ENCODE results near the gene DOHH.
A peak's percentile ranks its signal among the peaks of the same experiment; 100 is the strongest.

Gene DOHH

DNA sequence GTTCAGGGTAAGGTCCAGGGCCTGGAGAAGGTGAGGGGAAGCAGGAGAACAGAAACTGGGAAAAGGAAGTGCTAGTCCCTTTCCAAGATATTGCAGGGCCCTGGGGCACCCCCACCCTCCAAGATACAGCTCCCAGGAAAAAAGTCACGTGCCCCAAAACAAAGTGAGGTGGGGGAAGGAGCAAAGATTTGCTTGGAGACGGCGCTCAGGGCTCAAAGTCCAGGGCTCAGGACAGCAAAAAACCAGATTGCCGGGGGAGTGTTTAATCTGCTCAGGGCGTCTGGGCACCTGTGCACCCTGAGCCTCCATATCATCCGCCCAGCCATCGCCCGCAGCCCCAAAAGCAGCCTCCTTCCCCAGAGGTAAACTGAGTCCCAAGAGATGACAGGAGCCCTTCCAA is 26.5 kb downstream of the DOHH start:
- no peaks in the 10 kb centered on the region for H3K9me3 ChIP-seq (ENCODE audit: severe bottlenecking)
- peaks cover 10% of the 10 kb centered on the region for H3K27me3 ChIP-seq (ENCODE audit: insufficient read depth, low read depth, severe bottlenecking)
- TF ChIP-seq, protein P1, sequence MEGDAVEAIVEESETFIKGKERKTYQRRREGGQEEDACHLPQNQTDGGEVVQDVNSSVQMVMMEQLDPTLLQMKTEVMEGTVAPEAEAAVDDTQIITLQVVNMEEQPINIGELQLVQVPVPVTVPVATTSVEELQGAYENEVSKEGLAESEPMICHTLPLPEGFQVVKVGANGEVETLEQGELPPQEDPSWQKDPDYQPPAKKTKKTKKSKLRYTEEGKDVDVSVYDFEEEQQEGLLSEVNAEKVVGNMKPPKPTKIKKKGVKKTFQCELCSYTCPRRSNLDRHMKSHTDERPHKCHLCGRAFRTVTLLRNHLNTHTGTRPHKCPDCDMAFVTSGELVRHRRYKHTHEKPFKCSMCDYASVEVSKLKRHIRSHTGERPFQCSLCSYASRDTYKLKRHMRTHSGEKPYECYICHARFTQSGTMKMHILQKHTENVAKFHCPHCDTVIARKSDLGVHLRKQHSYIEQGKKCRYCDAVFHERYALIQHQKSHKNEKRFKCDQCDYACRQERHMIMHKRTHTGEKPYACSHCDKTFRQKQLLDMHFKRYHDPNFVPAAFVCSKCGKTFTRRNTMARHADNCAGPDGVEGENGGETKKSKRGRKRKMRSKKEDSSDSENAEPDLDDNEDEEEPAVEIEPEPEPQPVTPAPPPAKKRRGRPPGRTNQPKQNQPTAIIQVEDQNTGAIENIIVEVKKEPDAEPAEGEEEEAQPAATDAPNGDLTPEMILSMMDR (IDR thresholded peaks at IDR 0.05; ENCODE audit: low read depth, low read length), result no peak
- peak; percentile 37 for DNase-seq
- no peaks in the 10 kb centered on the region for H3K36me3 ChIP-seq
- no peak overlapping the region for H3K27ac ChIP-seq
- no peak overlapping the region for H3K4me3 ChIP-seq (ENCODE audit: low read depth, low read length)

DNA sequence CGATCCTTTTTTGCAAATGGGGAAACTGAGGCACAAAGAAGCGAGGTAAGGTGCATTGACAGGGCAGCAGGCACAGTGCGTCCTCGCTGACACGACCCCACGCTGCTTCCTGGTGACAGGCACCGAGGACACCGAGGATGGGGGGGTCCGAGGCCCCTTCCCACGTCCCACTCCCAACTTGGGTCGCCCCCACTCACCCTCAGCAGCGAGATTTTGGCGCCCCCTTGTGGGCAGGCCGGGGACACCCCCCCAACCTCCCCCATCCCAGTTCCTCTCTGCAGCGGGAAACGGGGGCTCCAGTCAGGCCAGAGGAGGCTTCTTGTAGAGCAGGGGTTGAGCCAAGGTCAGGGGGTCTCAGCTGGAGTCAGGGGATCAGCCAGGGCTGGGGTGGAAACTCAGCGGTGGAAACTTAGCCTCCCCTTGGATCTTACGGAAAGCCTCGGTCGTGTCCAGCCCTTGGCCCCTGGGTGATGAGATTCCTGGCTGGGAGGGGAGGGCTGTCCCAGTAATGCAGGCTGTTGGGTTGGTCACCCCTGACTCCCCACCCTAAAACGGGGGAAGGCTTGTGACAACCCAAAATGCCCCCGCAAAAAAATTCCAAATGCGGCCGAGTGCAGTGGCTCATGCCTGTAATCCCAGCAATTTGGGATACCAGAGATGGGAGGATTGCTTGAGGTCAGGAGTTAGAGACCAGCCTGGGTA is 28.4 kb downstream of the DOHH start:
- H3K4me3 ChIP-seq (ENCODE audit: low read depth, low read length), result no peak overlapping the region
- peaks cover 10% of the 10 kb centered on the region for H3K27me3 ChIP-seq (ENCODE audit: insufficient read depth, low read depth, severe bottlenecking)
- no peaks in the 10 kb centered on the region for H3K9me3 ChIP-seq (ENCODE audit: severe bottlenecking)
- H3K36me3 ChIP-seq, result no peaks in the 10 kb centered on the region
- TF ChIP-seq, protein P1 (IDR thresholded peaks at IDR 0.05; ENCODE audit: low read depth, low read length), result peak; percentile 93
- H3K27ac ChIP-seq, result no peak overlapping the region
- peak; percentile 59 for DNase-seq

DNA sequence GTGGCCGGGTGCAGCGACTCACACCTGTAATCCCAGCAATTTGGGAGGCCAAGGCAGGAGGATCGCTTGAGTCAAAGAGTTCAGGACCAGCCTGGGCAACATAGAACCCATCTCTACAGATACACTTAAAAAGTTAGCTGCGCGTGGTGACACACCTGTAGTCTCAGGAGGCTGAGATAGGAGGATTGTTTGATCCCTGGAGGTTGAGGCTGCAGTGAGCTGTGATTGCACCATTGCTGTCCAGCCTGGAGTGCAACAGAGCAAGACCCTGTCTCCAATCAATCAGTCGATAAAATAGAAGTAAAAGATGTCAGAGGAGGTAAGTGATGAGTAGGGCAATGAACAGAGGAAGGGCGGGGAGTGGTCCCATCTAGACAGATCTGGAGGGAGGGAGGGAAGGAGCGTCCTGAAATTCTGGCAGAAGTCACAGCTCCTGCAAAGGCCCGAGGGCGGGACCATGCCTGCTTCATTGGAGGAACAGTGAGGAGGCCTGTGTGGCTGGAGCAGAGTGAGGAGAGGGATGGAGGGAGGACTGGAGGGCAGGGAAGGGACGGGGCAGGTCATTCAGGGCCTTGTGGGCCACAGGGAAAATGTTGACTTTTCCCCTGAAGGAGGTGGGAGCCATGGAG is 29.9 kb downstream of the DOHH start:
- no peak overlapping the region for H3K4me3 ChIP-seq (ENCODE audit: low read depth, low read length)
- no peak overlapping the region for H3K27ac ChIP-seq
- no peaks in the 10 kb centered on the region for H3K9me3 ChIP-seq (ENCODE audit: severe bottlenecking)
- peaks cover 10% of the 10 kb centered on the region for H3K27me3 ChIP-seq (ENCODE audit: insufficient read depth, low read depth, severe bottlenecking)
- no peak for DNase-seq
- H3K36me3 ChIP-seq, result no peaks in the 10 kb centered on the region
- TF ChIP-seq, protein P1 (IDR thresholded peaks at IDR 0.05; ENCODE audit: low read depth, low read length), result no peak

DNA sequence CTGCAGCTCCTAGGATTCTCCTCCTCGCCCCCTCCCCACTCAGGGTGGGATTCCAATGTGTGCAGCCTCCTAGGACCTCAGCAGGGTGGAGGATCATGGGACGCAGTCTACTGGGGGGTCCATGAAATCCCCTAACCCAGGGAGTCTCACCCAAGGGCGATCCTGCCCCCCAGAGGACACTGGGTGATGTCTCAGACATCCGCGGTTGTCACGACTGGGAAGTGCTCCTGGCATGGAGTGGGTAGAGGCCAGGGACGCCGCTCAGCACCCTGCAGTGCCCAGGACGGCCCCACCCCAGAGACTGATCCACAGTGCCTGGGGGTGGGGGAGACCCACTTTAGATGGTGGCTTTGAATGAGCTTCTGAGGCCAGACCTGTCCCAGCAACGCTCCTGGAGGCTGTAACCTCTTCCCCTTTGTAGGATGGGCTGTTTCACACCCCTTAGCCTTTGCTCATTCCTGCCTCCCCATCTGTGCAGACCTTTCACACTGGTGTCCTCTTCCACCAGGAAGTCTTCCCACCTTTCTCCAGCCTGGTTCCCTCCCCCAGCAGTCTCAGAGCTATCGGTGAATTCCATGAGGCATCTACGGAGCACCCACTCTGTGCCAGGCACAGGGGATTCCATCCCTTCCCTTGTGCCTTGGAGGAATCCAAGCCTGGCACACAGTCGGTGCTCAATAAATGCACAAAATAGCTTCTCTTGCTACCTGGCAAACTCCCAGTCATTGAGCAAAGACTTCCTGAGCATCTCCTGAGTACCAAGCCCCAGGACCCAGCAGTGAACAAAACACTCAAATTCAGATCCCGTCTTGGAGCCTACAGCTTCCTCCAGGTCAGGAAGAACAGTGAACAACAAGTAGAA is 30.6 kb downstream of the DOHH start:
- TF ChIP-seq, protein P1 (IDR thresholded peaks at IDR 0.05; ENCODE audit: low read depth, low read length), result peak; percentile 41
- Histone ChIP-seq H3K36me3 (no peaks in the 10 kb centered on the region), H3K9me3 (ENCODE audit: severe bottlenecking) (no peaks in the 10 kb centered on the region), H3K27me3 (ENCODE audit: insufficient read depth, low read depth, severe bottlenecking) (peaks cover 10% of the 10 kb centered on the region), H3K4me3 (ENCODE audit: low read depth, low read length) (no peak overlapping the region), H3K27ac (no peak overlapping the region)
- no peak for DNase-seq

DNA sequence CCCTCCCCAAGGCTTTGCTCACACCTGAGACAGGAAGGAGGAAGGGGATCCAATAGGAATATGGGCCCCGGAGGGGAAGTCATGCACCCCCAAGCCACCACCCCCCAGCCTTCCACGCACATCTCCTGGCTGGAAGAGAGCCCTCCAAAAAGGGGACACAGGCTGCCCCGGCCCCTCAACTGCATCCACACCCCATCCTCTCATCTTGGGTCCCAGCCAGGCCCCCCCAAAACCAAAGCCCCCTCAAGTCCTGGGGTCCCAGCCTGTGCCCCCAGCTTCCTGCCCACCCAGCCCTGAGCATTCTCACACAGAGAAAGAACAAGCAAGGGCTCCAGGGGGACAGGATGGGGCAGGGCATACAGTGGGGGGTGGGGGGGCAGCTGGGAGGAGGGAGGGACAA is 32.3 kb downstream of the DOHH start:
- TF ChIP-seq, protein P1 (IDR thresholded peaks at IDR 0.05; ENCODE audit: low read depth, low read length), result no peak
- H3K36me3 ChIP-seq, result no peaks in the 10 kb centered on the region; the same call in 1 of the 2 replicates
- peaks cover 10% of the 10 kb centered on the region for H3K27me3 ChIP-seq (ENCODE audit: insufficient read depth, low read depth, severe bottlenecking)
- H3K27ac ChIP-seq, result no peak overlapping the region
- no peak for DNase-seq
- no peak overlapping the region for H3K4me3 ChIP-seq (ENCODE audit: low read depth, low read length)
- H3K9me3 ChIP-seq (ENCODE audit: severe bottlenecking), result no peaks in the 10 kb centered on the region
